Raji (cell line): Measurements from ENCODE around the gene AMOT.

Experiments
- POLR2A ChIP-seq: IDR thresholded peaks from 2 replicates; pipeline ENCODE4 v1.6.1; 2011; ENCODE audit warnings: low read depth, low read length, control low read depth; ENCODE audit not compliant: insufficient read depth

The AMOT gene

DNA sequence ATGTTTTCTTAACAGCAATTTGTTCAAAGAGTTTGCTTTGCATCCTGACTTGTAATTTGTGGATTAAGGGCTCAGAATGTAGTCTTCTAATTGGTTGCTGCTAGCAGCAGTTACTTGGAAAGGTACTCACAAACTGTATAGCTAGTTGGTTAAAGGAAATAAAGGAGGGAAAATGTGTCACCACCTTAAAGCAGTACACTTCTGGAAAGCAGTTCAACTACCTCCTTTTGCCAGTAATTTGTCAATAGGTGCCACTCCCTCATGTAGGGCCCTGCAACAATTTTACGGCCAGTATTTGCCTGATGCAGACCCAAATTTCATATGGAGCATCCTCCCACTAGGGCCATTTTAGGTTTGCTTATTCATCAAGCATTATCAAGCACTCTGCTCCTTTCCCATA is 20.8 kb downstream of the AMOT start:
- no peak for TF ChIP-seq POLR2A

DNA sequence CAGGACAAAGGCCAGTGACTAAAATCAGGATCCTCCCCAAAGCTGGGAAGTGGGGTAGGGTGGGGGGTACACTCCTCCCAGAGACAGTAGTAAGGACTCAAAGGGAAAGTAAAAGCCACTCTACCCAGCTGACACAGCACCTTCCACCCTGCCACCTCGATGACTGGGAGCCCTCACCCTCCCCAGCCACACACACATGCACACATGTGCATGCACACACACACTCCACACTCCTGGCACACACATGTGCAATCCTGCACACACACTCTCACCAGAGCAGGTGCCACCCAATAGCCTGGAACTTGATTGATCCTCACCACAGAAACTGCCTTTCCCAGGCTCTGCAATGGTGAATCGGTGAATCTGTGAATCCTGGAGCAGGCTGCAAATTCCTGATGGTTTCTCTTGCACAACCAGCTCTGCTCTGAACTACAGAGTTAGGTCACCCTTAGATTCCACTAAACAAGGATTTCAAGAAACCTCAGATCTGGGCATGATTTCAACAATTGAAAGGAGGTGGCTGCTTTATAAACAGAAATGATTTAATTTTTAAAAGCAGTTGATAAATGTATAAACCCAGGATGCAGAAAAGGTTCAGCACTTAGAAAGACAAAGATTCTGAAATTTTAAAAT is 21.5 kb downstream of the AMOT start:
- no peak for TF ChIP-seq POLR2A

DNA sequence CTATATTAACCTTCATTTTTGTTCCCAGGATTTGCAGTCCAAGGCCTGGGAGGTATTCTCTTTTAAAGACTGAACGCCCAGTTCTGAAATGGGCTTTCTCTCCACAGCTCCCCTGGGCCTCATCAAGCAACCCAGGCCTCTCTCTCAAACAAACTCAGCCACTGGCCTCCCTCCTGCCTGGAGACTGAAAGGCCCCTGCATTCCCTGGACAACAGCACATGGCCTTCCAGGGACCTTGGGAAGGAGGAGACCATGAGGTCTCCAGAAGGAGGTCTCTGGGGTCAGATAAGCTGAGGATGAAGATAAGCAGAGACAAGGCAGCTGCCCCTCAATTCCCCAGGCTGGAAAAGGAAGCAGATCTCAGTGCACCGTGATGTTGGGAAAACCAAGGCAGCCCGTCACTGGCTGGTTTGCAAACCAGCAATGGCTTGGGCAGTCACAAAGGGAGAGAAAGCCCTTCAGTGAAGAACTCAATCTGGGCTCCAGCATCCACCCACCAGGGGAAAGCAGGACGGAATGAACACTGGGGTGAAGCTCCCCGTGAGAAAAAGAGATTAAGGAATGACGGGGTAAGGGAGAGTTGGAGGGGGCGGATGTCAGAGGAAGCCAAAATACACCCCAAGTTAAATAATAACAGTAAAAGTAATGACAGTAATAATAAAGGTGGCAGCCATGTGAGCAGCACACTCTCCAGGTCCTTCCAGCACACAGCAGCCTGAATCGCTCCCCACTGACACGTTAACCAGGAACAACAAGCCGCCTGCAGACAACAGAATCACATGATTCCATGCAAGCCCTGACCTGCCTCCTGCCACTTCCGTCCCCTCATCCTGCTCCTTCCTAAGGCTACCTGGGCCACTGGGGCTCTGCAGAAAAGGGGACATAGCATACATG is 22.3 kb downstream of the AMOT start:
- TF ChIP-seq POLR2A: no peak

DNA sequence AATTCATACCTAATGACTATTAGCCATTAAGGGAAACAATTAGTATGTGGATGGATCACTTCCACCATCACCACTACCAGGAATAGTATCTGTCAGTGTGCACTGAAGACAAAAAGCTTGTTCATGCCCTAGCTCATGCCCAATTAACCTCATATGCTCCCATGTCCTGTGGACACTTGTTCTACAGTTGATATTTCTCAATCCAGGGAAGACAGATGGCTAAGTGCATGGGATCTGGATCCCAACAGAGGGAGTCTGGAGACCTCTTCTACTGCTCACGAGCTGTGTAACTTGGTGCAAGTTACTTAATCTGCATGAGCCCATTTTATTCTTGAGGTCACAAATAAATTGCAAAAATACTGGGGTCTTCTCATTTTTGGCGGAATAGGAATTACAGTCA is 23.7 kb downstream of the AMOT start:
- TF ChIP-seq POLR2A: no peak

DNA sequence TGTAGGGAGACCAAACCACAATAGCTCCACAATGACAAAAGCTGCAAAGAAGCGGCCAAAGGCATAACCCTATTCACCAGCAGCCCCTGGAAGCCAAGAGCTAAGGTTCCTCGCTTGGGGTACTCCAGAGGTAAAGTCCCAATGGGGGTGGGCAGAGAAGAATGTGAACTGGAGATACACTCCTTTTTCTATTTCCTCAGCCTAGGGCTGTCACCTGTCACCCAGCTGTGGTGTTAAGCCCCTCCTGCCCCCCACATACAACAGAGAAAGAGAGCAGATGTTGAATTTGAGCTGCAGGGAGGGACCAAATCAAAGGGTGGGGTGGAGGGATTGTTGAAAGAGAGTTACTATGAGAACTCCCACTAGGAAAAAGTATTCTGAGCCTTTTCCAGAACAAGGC is 26.1 kb downstream of the AMOT start:
- TF ChIP-seq POLR2A: no peak

DNA sequence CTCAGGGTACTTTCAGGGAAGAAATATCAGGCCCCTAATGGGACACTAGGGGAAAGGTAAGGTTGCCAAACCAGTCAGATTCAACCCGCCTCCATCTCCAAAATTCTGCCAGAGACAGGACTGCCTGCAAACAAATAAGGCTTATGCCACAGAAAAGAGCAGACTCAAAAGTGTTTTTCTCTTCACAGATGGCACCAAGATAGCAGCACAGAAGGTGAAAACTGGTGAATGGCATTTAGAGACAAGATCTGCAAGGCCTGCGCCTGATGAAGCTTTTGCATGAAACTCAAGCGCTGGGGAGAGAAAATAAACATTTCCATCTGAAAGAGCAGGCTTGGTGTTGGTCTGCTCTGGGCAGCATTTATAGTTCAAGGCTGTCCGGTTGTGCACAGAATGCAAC is 27.9 kb downstream of the AMOT start:
- TF ChIP-seq POLR2A: no peak

DNA sequence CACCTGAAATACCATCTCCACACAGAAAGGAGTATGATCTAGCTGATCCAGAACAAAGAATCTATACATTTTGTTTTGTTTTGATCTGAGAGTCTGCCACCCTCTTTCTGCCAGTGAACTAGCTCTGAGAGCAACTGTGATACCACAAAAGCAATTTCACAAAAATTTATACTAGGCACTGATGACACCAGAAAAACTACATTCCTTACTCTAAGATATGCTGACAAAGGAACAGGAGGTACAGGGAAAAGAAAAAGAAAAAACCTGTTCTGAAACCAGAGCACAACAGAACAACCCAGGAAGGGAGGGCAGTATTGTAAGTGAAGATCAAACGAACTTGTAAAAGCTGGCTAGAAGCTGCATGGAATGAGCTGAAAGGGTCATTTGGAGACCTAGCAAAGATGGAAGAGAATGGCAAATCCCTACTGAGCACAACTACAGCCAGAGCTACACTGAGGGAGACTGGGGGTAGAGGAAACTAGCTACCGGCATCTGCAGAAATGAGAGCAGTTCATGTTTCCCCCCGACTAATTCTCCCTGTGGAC is 31.9 kb downstream of the AMOT start:
- TF ChIP-seq POLR2A: no peak

DNA sequence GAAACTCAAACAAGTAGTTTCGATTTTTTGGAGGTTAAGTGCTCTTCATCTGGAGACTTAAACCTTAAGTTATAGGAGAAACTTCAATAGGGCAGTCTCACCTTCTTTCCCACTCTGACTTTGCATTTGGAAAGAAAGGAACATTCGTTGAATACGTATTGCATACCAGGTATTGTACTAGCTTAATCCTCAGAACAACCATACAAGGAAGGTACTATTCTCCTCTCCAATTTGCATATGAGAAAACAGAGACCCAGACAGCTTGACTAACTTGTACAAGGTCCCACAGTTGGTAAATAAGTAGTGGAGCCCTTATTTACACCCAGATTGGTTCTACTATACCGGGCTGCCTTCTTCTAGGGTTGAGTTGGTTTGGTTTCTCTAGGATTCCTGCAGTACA is 32.6 kb downstream of the AMOT start:
- TF ChIP-seq POLR2A: no peak

DNA sequence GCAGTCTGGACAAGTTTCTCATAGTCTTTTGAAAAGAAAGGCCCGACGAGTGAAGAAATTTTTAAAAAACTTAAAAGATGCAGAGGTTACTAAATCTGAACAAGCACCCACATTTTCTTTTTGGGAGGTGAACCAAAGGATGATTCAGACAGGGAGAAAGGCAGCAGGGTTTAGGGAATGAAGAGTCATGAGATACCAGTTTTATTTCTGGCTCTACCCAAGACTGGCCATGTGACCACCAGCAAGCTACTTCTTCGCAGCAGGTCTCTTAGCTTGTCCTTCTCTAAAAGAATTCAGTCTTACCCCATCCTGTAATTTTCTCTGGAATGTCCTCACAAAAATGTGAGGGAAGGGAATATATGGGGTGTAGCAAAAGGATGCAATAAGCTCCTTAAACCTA is 37.6 kb downstream of the AMOT start:
- no peak for TF ChIP-seq POLR2A

DNA sequence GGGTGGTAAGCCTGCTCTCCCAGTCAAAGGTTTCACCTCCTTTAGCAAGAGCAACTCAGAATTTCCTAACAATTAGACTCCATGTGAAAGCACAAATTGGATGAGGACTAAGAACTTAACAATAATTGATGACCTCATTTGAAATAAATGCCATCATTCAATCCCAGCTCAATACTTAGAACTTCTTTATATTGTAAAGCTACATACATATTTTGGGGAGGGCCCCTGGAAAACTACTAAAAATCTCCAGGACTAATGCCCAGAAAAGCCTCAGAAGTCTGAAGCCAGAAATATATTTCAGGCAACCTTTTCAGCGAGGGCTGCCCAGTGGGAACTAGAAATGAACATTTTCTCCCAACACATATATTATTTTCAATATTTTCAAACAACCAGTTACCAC is 38.1 kb downstream of the AMOT start:
- no peak for TF ChIP-seq POLR2A

DNA sequence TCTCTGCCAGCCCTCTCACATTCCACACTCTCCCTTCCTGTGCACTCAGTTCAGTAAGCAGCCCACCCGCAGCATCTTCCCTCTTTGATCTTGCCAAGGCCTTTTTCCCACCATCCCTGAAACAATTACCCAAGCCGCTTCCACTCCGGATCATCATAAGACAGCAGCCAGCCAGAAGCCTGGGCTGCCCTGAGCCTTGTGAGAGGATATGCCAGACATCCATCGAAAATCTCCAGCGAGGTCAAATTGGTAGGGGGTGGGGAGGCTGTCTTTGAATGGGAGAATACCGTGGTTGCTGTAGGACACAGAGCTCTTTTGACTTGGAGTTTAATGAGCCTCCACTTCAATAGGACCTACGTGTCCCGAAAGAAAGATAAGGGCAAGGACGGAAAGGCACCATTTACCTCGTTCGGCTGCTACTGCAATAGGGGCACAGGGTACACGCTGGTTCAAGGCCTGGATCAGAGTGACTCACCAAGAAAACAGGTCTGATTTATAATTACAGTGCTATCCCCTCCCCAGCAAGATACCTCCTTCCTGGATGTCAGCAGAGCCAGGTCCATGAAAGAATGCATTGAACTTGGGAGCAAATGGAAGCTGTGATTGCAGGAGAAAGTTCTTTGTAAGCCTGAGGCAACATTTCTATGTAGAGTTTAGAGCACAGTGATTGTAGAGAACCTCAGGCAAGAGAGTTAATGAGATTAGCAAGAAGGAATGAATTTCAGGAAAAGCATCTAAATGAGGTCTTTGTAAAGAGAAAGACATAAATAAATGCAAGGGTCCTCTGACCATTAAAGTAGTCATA is 39.5 kb downstream of the AMOT start:
- TF ChIP-seq POLR2A: no peak

DNA sequence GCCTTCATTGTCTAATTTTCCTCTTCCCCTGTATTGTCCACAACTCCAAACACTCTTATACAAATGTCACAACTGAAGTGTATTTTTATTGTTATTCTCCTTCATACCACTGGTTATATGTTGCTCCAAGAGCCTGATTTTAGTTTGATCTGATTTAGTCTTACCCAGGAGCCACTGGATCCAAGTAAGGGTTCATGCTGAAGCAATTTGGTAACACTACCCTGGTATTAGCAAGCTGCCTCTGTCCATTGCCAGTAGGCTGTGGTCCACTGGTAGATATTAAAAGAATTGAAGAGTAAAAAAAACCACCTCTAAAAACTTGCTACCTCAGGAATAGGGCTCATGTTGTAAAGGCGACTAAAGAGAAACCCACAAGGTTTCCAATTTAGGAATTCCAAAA is 41.2 kb downstream of the AMOT start:
- no peak for TF ChIP-seq POLR2A

DNA sequence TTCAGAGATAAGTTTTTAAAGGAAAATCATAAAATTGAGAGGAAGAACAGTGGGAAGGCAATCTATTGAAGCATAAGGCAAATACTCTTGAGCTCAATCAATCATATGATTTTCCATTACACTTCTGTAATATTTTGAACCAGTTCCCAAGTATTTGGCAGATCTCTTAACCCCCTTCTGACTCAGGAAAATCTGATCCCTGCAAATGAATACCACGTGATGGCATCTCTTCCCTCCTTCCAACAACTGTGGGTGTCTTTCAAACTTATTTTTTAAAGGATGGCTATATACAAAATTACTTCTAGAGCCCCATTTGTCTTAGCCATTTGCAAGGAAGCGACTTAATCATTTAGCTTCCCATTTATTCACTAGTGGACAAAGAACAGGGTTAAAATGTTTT is 41.9 kb downstream of the AMOT start:
- no peak for TF ChIP-seq POLR2A

DNA sequence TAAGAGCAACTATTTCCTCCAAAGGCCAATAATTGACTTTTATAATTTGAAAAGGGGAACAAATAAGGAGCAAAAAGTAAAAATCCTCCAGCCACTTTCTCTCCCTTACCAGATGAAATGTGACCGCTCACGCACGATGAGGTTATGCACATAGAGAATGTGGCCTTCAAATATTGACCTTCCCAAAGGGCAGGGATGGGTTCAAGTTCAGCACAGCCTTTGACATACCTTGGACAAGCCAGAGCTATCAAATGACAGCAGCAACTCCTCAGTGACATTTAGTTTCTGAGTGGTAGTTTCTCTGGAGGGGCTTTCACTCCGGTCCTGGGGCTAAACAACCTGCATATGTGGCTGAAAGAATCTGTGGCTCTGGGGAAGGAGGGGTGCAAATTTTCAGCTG is 50.7 kb downstream of the AMOT start:
- no peak for TF ChIP-seq POLR2A

DNA sequence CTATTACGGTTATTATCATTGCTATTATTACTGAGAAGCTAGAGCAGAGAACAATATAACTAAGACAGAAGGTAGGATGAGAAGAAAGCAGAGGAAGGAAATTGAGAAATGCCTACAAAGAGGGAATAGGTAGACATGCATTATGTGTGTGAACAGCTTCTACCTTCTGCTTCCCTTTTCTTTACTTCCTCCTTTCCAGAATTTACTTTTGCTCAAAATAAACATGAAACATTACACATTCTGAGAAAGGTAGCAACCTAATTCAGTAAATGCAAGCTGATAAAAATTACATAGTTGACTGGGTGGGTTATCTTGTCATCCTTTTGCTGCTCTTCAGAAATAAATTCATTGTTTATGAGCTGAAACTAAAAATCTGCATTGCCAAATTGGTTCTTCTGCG is 54.6 kb downstream of the AMOT start:
- no peak for TF ChIP-seq POLR2A
